Measurements from ENCODE around the gene C1orf21.

Gene C1orf21

DNA sequence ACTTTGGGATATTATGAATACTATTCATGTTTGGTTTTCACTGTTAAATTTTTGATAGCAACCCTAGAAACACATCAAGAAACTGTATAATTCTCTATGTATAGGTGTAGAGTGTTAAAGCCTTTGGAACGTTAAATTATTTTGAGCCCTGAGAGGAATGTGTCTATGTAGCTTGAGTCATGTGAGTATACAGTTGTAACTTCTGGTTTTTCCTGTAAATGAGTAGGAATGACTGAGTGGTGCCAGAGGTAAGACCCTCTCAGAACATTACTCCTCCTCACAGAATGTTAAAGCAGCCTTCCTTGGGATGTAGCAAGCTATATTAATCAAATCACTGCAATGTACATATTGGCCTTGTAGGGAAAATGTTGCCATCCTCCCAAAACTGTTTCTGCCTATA lies 69.0 kb downstream of the C1orf21 start:
- DNase-seq, result no peak

DNA sequence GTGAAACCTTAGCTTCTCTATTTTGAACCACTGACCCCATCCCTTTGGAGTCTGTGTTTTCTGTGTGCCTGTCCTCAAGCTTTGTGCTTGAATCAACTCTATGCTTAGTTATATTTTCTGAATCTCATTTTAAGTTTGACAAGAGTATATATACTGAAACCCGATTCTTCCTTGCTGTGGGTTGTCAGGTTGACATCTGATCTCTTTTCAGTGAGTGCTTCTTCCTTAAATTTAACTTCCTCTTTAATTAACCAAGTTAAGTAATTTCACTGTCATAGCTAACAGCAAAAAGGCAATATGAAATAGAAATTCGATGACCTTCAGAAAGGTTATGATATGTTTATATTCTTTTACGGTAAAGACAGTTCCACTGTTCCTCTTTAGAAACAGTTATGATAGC lies 69.4 kb downstream of the C1orf21 start:
- no peak for DNase-seq

- DNase-seq, result no peak
Observed at GRCh38 chr1:184457500-184457899, 70.7 kb downstream of the C1orf21 start.

DNA sequence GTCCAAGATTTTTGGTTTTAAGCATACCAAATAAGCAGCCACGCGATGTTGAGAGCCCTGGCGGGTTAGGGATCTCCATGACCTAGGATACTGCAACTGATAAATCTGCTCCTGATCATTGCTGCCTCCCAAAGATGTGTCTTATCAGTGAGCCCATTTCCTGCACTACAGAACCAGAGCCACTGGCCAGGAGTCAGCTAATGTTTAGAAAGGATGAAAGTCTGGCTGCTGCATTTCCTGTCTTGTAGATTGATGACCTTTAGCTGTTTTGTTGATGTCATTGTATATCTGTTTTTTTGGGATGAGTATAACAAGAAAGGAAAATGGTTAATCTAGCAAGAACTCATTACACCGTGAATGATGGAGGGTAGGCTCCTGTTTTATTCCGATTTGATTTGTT lies 74.5 kb downstream of the C1orf21 start:
- no peak for DNase-seq

GRCh38 chr1:184462155-184462554 lies 75.3 kb downstream of the C1orf21 start:
- no peak for DNase-seq

DNA sequence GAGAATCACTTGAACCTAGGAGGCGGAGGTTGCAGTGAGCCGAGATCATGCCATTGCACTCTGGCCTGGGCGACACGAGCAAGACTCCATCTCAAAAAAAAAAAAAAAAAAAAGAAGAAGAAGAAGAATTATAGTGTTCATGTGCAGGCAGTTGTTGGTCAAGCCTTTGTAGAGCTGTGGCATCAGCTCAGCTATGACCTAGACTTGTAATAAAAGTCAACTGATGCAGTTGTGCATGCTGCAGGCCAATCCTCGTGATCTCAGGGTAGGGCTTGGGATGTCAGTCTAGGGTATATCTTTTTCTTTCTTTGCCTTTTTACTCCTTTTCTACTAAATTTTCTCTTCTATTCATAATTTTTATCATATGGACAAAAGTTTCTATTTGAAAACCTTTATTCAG lies 76.2 kb downstream of the C1orf21 start:
- DNase-seq, result no peak

- no peak for DNase-seq
Observed at GRCh38 chr1:184463680-184464079, 76.9 kb downstream of the C1orf21 start.

DNA sequence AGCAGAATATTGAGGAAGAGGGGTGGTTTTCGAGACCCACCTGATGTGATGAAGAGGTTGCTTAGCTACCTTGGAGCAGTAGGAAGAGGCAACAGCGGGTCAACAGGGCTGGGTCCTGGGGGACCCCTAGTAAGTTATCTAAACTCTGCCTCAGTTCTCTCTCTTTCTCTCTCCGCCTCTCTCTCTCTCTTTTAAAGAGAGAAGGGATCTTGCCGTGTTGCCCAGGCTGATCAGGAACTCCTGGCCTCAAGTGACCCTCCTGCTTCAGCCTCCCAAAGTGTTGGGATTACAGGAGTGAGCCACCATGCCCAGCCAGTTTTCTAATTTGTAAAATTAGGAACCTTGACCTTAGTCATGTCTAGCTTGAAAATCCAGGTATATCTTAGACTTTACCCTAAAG lies 77.9 kb downstream of the C1orf21 start:
- no peak for DNase-seq

DNA sequence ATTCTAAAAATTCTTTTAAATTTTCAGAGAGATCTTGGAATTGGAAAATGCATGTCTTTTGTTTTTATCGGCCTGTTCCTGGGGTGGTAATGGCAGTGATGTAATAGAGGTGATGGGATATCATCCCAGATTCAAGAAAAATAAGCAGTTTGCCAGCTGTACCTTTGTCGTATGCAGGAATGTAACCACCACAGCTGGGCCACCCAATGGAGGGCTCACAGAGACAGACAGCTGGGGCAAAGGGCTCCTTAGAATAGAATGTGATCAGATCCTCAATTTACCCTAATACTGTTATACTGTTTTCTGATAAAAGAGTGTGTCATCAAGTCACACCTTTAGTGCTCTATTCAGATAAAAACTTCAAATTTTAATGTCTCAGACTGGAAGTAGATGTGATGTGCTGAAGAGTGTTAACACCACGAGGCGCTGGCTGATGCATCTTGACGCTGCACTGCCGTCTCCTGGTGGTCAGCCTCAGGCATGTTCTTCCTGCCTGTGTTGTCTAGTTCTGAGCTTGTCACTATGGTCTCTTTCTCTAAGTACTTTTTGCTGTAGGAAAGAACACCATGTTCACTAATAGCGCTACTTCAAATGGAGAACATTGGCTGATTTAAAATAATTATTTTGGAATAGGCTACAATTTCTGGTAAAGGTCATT lies 78.8 kb downstream of the C1orf21 start:
- no peak for DNase-seq

GRCh38 chr1:184467295-184467694 lies 80.5 kb downstream of the C1orf21 start:
- DNase-seq, result no peak

DNA sequence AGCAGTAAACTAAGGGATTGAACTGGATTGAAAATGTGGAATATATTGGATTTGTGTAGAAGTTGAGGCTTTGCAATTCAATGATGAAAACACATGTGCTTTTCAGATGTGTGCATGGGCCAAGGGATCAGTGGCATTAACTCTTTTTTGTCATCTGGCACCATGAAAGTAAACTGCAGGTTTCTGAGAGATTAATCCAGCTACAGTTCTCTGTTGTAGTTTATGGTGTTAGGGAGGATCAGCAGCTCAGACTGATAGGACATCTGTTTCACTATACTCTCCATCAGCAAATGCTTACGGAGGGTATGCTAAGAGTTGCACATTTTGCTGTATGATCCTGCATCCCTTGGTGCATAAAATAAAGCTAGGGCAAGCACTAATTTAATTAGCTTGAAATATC lies 82.6 kb downstream of the C1orf21 start:
- DNase-seq, result no peak

- DNase-seq, result no peak
Observed at GRCh38 chr1:184471686-184472085, 84.9 kb downstream of the C1orf21 start.

DNA sequence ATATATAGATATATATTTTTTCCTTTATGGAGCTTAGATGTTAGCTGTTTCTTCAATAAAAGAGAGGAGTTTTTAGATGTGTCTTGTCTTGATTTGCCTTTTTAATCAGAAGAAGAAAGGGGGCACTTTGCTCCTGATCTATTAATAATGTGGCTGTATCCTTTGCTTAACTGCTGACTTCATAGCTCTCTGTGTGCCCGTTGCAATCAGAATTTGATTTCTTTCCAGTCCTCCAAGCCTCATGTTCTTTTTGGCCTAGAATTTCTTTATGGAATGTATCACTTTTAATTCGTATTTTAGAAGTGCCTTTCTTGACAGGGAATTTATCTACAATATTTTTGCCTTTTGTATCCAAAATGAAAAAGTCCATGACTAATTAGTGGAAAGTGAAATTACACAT lies 85.3 kb downstream of the C1orf21 start:
- no peak for DNase-seq

DNA sequence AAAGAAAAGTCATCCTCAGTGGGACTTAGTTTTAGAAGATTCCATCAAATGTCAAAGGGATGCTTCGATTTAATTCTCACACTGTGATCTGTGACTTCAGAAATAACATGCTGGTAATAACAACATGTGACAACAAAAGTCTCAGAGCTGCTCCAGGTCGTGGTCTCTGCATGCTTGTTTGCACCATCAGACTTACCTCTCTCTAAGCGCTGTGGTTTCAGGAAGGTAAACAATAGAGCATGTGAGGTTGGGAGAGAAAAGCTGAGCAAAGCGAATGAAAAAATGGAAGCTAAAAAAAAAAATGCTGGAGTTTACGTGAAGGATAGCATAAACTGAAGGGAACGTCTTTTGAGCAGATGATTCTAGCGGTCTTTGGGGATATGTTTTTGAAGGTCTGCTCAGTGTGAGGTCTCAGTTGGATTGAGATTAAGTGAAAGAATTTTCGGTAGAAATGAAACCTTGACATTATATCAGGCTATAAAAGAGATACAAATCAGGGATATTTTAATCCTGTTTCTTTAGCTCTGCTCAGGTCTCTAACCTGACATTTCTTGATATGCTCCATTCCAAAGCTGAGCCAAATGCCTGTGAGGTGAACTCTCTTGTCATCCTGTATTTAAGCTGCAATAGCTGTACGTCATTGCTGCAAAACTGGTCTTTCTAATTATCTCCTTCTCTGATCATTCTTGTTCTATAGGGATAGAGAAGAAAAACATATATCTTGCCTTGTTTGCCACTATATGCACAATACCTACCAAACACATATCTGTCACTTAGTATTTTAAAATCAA lies 86.5 kb downstream of the C1orf21 start:
- DNase-seq, result no peak

DNA sequence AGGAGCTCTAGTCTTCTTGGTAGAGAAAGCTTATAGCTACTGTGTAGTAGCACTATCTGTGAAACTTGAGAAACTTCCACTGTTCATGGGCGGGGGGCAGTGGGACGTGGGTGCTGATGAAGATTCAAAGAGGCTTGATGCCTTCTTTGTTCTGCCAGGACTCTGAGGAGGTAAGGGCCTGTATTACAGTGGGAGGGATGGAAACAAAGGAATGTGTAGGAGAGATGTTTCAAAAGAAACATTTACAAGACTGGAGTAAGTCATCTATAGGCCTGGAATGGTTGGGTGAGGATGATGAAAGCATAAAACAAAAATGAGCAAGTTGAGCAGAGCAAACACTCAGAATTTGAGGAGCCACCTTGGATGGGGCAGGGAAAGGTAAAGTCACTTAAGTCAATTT lies 89.4 kb downstream of the C1orf21 start:
- no peak for DNase-seq

- no peak for DNase-seq
Observed at GRCh38 chr1:184479435-184480167, 92.8 kb downstream of the C1orf21 start.

DNA sequence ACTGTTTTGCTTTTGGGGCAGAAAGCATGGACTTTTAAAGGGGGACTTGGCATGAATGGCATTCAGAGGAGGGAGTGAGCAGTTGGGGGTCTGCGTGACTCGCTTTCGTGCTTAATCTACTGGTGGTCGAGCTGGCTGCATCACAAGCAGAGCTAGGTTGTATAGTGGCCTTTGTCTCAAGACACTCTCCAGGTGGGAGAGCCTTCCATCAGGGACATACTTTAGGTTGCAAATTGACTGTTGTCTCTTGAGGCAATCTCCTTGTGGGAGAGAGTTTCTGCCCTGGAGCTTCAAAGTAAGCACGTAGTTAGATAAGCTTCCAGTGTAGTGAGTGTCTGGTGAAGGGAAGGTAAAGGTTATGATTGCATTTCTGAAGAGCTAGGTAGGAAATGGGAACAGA lies 93.9 kb downstream of the C1orf21 start:
- DNase-seq, result no peak

GRCh38 chr1:184482136-184482535 lies 95.3 kb downstream of the C1orf21 start:
- DNase-seq, result no peak

GRCh38 chr1:184483101-184483683 lies 96.4 kb downstream of the C1orf21 start:
- no peak for DNase-seq

DNA sequence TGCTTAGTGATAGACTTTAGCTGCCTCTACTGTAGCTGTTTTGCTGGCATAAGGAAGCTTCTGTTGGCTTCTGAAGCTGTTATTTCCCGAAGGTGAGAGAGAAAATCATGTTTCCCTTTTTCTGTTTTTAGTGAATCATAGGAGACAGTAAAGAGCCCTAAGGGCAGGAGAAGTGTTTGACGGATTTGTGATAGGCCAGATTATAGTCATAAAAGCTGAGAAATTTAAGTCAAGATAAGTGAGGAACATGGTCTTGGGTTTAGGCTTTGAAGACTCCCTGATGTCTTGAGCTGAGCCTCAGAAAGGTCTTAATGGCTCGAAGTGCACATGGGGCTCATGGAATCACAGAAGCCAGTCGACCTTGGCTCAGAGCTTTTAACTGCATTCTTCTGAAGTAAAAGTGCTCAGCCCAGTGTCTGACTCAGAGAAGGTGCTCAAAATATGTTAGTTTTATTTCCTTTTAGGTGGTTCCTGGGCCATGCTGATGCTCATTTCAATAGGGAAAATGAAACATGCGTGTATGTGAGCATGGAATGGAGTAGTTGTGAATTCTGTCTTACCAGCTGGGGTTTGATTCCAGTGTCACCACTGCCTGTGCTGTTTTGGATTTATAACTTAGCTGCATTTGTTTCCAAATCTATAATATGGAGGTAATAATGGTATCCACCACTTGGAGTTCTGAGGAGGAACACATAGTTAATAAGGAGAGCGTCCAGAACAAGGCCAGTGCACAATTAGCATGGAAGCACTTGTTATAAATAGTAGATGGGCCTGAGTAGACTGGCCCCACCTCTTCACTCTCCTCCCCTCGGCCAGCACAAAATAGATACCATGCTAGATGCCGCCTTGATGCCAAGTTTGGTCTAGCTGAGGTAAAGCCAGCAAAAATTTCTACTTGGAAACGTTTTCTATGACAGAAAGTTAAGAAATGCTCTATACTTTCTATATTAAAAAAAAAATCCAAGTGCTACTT lies 99.2 kb downstream of the C1orf21 start:
- DNase-seq, result no peak

DNA sequence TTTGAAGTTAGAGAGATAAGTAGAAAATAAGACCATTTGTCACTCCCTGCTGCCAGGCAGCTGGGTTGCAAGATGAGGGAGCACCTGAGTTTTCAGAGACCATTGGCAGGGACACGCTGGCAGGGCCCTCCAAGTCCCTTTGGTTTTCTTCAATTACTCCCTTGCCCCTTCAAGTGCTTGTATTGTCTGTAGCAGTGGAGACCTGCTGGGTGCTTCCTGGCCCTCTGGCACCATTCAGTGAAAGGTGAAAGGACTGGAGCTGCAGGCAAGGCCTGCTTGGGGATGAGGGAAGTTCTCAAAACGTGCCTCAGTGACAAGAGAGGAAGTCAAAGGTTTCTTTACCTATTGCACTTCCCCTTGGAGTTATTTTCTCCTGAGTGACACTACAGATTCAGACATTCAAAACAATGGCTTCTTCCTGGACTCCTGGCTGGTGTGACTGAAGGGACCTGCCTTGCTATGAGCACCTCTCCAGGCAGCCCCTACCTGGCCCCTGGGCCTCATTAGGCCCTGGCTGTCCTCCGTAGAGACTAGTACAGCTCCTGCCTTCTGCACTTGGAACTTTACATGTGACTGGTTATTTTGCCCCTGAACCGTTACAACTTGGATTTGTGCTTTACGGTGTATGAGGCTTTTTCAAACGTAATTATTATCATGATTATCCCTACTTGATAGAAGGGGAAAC lies 100.1 kb downstream of the C1orf21 start:
- no peak for DNase-seq
